HG03095 (cell line): ENCODE data around the gene SNIP1.
"Not testable (repeated sequence)": the region's sequence is repeated elsewhere in the genome, so short reads cannot be mapped to it uniquely, and the experiment has no call there.

Source experiments
- ATAC-seq: cut with Tn5 transposase; IDR thresholded peaks from one replicate; pipeline ENCODE4 v1.9.1; 2021; ENCODE audit warnings: moderate library complexity; ENCODE audit not compliant: unreplicated experiment

SNIP1 gene

DNA sequence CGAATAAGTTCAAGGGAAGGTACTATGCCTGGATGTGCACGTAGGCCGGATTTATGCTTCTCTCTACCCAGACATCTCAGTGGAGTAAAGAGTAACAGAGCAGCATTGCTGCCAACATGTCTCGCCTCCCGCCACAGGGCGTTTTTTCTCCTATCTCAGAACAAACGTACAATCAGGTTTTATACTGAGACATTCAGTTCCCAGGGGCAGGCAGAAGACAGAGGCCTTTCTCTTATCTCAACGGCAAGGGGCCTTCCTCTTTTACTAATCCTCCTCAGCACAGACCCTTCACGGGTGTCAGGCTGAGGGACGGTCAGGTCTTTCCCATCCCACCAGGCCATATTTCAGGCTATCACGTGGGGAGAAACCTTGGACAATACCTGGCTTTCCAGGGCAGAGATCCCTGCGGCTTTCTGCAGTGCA is 5.9 kb upstream of the SNIP1 start:
- not testable (repeated sequence) for ATAC-seq

DNA sequence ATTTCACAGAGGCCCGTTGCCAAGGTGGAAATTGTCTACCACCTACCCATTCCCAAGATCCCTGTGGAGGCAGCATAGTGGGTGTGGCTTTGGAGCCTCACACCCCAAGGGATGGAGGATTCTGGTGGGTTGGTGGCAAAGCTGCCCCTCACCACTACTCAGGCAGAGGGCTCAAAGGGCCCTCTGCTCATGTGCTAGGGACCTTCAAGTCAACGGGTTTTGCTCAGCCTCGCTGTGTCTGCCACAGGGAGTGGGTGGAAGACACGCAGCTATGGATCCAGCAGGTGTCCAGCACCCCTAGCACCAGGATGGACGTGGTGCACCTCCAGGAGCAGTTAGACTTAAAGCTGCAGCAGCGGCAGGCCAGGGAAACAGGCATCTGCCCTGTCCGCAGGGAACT is 5.0 kb upstream of the SNIP1 start:
- no peak for ATAC-seq

DNA sequence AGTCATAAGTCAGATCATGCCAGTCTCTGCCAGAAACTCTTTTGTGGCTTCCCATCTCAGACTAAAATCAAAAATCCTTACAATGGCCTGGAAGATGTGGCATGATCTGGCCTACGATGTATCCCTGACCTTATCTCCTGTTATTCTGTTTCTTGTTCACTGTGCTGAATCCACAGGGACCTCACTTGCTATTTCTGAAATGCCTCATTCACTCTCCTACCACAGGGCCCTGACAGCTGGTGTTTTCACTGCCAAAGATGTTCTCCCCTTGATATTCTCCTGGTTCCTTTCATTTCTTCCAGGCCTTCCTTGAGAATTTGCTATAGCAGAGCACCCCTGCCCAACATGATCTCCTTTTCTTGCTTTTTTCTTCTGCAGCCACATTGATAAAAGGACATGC is 4.3 kb upstream of the SNIP1 start:
- no peak for ATAC-seq

DNA sequence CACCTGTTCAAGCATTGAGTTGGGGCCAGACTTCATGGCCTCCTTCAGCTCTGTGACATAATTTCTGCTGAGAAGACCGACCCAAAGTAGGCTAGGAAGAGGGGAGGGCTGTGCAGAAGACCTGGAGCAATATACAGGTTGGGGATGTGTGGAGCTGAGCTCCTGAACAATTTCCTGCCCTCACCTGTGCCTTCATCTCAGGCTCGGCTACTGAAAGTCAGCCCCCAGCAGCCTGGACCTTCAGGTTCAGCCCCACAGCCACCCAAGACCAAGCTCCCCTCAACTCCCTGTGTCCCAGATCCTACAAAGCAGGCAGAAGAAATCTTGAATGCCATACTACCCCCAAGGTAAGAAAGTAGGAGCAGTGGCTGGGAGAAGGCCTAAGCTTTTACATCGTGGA is 3.3 kb upstream of the SNIP1 start:
- ATAC-seq = no peak

DNA sequence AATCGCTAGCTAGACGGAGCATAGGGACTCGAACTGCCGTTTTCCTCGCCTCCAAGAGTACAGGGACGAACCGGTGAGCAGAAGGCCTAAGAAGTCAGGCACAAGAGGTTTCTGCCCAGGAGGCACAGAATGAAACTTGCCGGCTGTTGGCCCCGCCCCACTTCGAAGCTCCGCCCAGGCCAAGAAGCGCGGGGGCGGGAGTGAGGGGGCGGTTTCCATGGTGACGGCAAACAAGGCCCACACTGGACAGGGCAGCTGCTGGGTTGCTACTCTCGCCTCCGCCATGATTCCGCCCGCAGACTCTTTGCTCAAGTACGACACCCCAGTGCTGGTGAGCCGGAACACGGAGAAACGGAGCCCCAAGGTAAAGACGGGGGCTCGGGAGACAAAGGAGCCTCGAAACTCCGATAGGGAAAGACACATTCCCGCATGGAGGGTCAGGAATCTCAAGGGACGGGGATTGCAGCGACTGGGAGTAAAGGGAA is 2.7 kb upstream of the SNIP1 start, which contains the start of gene DNALI1:
TSS of gene DNALI1 (plus strand) at position 229 of the 485 bp plus-strand sequence. CDS start at position 284, 55 bp downstream.
- ATAC-seq = no peak

DNA sequence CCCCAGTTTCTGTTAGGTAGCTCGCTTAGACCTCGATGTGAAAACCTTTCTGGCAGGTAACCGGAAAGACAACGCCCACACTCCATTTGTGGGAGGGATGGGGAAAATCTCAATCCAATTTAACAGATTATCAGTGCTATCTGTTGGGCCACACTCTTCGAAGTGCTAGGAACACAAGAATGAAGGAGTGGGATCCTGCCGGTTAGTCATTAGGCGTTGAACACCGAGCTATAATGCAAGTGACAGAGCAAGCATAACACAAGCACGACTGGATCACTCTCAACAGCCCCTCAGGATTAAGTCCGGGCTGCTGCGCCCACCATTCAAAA is 531 bp downstream of the SNIP1 start:
- ATAC-seq = no peak

DNA sequence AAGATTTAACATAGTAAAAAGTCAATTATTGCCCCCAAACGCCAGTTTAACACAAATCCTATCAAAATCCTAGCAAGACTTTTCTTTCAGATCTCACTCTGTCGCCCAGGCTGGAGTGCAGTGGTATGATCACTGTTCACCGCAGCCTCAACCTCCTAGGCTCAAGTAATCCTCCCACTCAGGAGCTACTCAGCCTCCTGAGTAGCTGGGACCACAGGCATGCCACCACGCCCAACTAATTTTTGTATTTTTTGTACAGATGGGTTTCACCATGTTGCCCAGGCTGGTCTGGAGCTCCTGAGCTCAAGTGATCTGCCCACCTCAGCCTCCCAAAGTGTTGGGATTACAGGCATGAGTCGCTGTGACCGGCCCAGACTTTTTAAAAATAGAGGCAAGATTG is 4.8 kb downstream of the SNIP1 start:
- ATAC-seq = no peak

DNA sequence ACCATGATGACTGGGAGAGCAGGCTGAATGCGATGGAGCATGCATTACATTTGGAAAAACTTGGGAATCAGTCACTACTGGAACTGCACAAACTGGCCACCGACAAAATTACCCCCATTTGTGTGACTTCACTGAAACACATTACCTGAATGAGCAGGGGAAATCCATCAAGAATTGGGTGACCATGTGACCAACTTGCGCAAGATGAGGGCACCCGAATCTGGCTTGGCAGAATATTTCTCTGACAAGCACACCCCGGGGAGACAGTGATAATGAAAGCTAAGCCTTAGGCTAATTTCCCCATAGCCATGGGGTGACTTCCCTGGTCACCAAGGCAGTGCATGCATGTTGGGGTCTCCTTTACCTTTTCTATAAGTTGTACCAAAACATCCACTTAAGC is 9.1 kb downstream of the SNIP1 start:
- ATAC-seq = no peak

DNA sequence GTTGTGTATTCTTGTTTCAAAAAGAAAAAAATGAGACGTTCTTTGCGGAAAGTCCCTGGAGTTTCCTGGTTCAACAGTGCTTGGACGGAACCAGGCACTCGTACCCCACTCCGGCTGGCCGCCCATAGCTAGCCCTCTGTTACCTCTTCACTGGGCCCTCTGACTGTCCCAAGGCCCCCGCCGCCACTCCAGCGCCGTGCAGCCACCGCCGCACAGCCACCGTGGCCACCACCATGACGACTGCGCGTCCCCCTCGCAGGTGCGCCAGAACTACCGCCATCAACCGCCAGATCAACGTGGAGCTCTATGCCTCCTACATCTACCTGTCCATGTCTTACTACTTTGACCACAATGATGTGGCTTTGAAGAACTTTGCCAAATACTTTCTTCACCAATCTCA is 9.6 kb downstream of the SNIP1 start:
- no peak for ATAC-seq

DNA sequence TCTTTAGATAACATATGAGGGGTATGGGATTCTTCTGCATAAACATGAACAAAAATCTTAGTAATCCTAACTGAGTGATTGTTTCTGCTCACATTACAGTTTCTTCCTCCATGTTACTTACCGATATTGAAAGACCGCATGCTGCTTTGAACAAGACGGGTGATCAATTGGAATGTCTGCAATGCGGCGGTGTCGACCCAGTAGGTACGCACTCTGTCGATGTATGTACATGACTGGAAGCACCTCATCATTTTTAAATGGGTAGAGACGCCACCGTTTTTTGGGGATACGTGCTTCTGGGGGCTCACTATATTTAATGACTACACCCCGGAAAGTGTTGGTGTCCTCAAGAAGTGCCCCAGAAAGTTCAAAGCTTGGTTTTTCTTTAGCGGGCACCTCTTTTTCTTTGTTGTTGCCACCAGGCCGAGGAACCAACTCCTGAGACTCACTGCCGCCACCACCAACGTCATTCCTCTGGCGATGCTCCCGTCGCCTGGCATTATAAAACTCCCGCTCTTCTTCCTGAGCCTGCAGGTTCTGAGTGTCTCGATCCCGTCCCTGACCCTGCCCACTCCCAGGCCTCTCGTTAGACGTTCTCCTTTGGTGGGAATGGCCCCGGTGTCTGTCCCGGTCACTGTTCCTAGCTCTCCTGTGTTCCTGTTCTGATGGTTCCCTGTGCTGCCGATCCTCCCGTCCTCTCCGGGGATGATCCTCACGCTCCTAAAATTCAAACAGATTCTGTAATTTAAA is 13.9 kb downstream of the SNIP1 start:
- no peak for ATAC-seq

DNA sequence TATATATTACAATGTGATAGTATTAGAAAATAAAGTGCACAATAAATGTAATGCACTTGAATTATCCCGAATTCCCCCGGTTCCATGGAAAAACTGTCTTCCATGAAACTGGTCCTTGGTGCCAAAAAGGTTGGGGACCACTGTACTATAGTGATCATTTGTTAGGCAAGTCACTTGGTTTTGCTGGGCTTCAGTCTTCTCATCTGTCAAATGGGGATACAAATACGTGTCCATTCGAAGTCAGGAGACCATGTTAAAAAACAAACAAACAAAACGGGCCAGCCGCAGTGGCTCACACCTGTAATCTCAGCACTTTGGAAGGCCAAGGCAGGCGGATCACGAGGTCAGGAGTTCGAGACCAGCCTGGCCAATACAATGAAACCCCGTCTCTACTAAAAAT is 14.9 kb downstream of the SNIP1 start:
- ATAC-seq = not testable (repeated sequence)

DNA sequence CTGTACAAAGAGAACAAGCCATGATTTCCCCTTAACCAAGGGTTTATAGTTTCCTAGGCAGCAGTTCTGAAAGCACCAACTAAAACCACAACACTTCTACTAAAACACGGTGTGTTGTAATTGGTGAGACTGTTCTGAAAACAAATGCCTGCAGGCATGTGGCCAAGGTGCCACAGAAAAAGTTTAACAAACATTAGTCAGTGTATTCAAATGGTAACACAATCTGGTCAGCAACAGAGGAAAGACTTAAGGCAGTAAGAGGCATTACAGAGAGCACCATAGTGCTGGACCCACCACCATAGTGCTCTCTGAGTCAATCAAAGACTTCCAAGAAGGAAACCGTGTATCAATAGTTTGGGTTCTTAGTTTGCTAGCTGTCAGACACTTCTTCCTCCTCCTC is 16.7 kb downstream of the SNIP1 start:
- ATAC-seq = no peak

DNA sequence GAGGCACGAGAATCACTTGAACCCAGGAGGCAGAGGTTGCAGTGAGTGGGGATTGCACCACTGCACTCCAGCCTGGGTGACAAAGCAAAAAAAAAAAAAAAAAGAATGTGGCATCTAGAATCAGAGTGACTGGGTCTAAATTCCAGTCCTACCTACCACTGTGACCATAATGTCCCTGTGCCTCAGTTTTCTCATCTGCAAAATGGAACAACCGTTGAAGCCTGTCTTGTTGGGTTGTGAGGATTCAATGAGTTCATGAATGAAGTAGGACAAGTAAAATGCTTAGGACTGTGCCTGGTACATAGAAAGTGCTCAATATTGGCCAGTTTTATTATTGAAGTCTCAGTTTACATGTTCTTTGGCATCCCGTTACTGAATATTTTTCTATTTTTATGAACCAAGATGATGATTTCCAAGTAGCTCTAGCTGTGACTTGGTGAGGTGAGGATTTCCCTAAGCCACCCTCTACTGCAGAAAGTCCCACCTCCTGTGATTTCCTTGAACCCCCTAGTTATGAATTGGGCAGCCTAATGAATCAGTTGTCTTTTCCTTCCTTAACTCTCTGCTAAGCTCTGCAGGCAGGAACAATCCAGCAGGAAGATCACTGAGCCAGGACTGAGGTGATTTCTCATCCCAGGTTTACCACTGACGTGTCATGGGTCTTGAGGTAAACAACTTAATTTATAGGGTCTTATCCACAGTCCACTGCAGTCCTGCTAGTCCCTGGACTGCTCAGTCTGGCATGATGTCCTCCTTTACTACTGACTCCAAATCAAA is 20.6 kb downstream of the SNIP1 start:
- no peak for ATAC-seq

DNA sequence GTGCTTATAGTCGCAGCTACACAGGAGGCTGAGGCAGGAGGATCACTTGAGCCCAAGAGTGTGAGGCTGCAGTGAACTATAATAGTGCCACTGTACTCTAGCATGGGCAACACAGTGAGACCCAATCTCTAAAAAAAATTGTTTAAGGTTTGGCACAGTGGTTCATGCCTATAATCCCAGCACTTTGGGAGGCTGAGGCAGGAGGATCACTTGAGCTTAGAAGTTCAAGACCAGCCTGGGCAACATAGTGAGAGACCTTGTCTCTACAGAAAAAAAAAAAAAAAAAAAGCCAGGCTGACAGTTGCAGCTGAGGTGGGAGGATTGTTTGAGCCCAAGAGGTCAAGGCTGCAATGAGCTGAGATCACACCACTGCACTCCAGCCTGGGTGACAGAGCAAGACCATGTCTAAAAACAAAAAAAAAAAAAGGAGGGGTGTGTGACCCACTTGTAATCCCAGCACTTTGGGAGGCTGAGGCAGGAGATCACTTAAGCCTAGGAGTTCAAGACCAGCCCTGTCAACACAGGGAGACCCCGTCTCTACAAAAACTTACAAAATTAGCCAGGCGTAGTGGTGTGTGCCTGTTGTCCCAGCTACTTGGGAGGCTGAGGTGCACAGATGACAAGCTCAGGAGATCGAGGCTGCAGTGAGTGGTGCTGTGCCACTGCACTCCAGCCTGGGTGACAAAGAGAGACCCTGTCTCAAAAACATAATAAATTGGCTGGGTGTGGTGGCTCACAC is 21.5 kb downstream of the SNIP1 start:
- not testable (repeated sequence) for ATAC-seq

DNA sequence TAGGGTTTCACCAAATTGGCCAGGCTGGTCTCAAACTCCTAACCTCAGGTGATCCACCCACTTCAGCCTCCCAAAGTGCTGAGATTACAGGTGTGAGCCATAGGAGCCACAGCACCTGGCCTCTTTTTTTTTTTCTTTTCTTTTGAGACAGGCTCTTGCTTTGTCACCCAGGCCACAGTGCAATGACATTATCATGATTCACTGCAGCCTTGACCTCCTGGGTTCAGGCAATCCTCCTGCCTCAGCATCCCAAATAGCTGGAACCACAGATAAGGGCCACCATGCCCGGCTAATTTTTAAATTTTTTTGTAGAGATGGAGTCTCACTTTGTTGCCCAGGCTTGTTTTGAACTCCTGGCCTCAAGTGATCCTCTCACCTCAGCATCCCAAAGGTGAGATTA is 24.2 kb downstream of the SNIP1 start:
- not testable (repeated sequence) for ATAC-seq

DNA sequence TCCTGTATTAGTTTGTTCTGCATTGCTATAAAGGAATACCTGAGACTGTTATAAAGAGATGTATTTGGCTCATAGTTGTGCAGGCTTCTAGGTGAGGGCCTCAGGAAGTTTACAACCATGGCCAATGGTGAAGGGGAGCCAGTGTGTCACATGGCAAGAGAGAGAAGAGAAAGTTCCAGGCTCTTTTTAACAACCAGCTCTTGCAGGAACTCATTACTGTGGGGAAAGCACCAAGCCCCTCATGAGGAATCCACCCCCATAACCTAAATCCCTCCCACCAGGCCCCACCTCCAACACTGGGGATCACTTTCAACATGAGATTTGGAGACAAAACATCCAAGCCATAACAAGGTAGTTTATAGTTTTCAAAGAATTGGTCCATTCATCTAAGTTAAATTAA is 34.5 kb downstream of the SNIP1 start:
- no peak for ATAC-seq

DNA sequence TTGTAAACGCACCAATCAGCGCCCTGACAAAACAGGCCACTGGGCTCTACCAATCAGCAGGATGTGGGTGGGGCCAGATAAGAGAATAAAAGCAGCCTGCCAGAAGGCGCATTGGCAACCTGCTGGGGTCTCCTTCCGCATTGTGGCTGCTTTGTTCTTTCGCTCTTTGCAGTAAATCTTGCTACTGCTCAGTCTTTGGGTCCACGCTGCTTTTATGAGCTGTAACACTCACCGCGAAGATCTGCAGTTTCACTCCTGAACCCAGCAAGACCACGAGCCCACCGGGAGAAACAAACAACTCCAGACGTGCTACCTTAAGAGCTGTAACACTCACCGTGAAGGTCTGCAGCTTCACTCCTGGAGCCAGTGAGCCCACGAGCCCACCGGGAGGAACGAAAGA is 35.2 kb downstream of the SNIP1 start:
- not testable (repeated sequence) for ATAC-seq

DNA sequence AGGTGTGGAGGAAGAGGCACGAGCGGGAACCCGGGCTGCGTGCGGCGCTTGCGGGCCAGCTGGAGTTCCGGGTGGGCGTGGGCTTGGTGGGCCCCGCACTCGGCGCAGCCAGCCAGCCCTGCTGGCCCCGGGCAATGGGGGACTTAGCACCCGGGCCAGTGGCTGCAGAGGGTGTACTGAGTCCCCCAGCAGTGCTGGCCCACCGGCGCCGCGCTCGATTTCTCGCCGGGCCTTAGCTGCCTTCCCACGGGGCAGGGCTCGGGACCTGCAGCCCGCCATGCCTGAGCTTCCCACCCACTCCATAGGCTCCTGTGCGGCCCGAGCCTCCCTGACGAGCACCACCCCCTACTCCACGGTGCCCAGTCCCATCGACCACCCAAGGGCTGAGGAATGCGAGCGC is 35.9 kb downstream of the SNIP1 start:
- not testable (repeated sequence) for ATAC-seq

DNA sequence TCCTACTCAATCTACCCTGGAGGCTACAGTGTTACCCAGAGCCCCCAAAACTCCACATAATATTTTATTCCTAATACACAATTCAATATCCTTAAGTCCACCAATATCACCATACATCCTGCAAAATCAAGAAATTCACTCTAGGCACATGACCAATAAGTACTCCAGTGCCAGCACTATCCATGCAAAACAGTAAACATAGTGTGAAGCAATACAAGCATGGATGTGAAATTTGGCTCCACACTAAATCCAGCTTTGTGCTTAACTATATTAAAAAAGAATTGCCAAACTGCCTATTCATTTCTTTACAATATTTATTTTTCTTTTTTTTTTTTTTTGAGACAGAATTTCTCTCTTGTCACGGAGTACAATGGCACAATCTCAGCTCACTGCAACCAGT is 36.5 kb downstream of the SNIP1 start:
- no peak for ATAC-seq

DNA sequence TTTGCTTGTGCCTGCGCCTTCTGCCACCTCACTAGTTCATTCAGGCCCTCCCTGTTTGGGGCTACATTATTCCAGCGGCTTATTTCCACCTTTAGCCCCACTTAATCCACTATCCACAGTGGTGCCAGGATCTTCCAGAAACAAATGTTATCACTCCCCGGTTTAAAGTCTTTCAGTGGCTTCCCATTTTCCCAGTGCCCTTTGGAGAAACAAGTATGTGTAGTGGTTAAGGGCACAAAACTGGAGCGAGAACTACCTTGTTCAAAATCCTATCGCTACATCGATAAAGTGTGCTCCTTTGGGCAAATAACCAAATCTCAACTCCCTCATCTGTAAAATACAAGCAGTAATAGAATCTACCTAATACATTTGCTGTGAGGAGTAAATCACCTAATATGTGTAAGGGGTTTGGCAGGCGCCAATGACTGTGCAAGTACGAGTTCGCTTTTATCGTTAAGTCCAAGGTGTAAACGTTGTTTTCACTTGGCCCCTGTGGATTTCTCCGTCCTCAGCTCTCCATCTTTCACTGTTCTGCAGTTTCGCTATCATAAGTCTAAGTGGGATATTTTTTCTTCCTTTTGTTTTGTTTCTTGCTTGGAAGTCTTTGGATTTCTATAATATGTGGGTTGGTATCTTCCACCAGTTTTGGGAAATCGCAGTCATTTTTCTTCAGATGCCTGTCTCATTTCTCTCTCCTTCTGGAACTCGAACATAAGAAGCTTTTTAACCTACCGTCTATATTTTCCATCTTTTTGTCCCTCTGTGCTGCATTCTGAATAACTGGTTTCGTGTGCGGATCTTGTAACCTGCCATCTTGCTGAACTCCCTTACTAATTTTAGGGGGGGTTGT is 38.7 kb downstream of the SNIP1 start:
- ATAC-seq = no peak
